NCI-H1105 (cell line): ENCODE data around the gene CFAP61.
A peak's percentile ranks its signal among the peaks of the same experiment; 100 is the strongest.

Source experiments
- DNase-seq: peaks from one replicate; lab custom pipeline; 2025; lab: John Stamatoyannopoulos, UW

The CFAP61 gene

GRCh38 chr20:20366551-20366875 lies 314.2 kb downstream of the CFAP61 start:
- no peak for DNase-seq

- DNase-seq: peak; percentile 98
Observed at GRCh38 chr20:20366876-20367574, 314.7 kb downstream of the CFAP61 start.

- peak; percentile 100 for DNase-seq
Observed at GRCh38 chr20:20367575-20368417, 315.5 kb downstream of the CFAP61 start, which contains the start of gene INSM1. TSS of gene INSM1 (plus strand) at chr20:20368104. CDS start at chr20:20368268, 164 bp downstream.

GRCh38 chr20:20368418-20369249 lies 316.3 kb downstream of the CFAP61 start:
- DNase-seq: peak; percentile 60

- peak; percentile 52 for DNase-seq
Observed at GRCh38 chr20:20369250-20370093, 317.1 kb downstream of the CFAP61 start.

- no peak for DNase-seq
Observed at GRCh38 chr20:20370094-20370575, 317.8 kb downstream of the CFAP61 start.

GRCh38 chr20:20371083-20371482 lies 318.8 kb downstream of the CFAP61 start:
- DNase-seq: no peak

- no peak for DNase-seq
Observed at GRCh38 chr20:20371681-20372080, 319.3 kb downstream of the CFAP61 start.

- peak; percentile 55 for DNase-seq
Observed at GRCh38 chr20:20373091-20373571, 320.8 kb downstream of the CFAP61 start.

GRCh38 chr20:20375862-20376261 lies 323.5 kb downstream of the CFAP61 start:
- peak; percentile 97 for DNase-seq

- no peak for DNase-seq
Observed at GRCh38 chr20:20386192-20386591, 333.9 kb downstream of the CFAP61 start.

GRCh38 chr20:20390393-20390792 lies 338.1 kb downstream of the CFAP61 start:
- DNase-seq: no peak

GRCh38 chr20:20391115-20391514 lies 338.8 kb downstream of the CFAP61 start:
- DNase-seq: no peak

GRCh38 chr20:20391766-20392165 lies 339.4 kb downstream of the CFAP61 start:
- DNase-seq: no peak

- no peak for DNase-seq
Observed at GRCh38 chr20:20393207-20394120, 341.1 kb downstream of the CFAP61 start.

GRCh38 chr20:20395087-20395486 lies 342.8 kb downstream of the CFAP61 start:
- DNase-seq: no peak

GRCh38 chr20:20395903-20396568 lies 343.7 kb downstream of the CFAP61 start:
- peak; percentile 98 for DNase-seq

GRCh38 chr20:20396794-20397193 lies 344.5 kb downstream of the CFAP61 start:
- DNase-seq: no peak

- DNase-seq: no peak
Observed at GRCh38 chr20:20398123-20398522, 345.8 kb downstream of the CFAP61 start.
